NAMALWA (cell line): ENCODE measurements around the gene OR1F1.
A peak's percentile ranks its signal among the peaks of the same experiment; 100 is the strongest.
"Not testable (repeated sequence)": the region's sequence is repeated elsewhere in the genome, so short reads cannot be mapped to it uniquely, and the experiment has no call there.

Source experiments
- DNase-seq: peaks from one replicate; pipeline ENCODE4 v3.0.0-alpha.2; 2015; ENCODE audit warnings: low spot score

OR1F1 gene

GRCh38 chr16:3150346-3151218 is 37.4 kb upstream of the OR1F1 start:
- DNase-seq = peak; percentile 98

- DNase-seq = no peak
Observed at GRCh38 chr16:3152027-3152276, 36.1 kb upstream of the OR1F1 start.

GRCh38 chr16:3152277-3152990 is 35.6 kb upstream of the OR1F1 start:
- peak; percentile 63 for DNase-seq

GRCh38 chr16:3152991-3153368 is 35.0 kb upstream of the OR1F1 start:
- no peak for DNase-seq

- no peak for DNase-seq
Observed at GRCh38 chr16:3155181-3155580, 32.8 kb upstream of the OR1F1 start.

- no peak for DNase-seq
Observed at GRCh38 chr16:3155972-3156371, 32.0 kb upstream of the OR1F1 start.

GRCh38 chr16:3157229-3158025 is 30.6 kb upstream of the OR1F1 start:
- DNase-seq = peak; percentile 50

- DNase-seq = no peak
Observed at GRCh38 chr16:3158026-3158509, 29.9 kb upstream of the OR1F1 start.

- DNase-seq = peak; percentile 93
Observed at GRCh38 chr16:3158510-3159314, 29.3 kb upstream of the OR1F1 start.

- no peak for DNase-seq
Observed at GRCh38 chr16:3161235-3162018, 26.6 kb upstream of the OR1F1 start.

GRCh38 chr16:3164121-3164991 is 23.6 kb upstream of the OR1F1 start:
- DNase-seq = no peak

GRCh38 chr16:3165111-3165822 is 22.7 kb upstream of the OR1F1 start:
- no peak for DNase-seq

GRCh38 chr16:3166505-3166886 is 21.5 kb upstream of the OR1F1 start:
- no peak for DNase-seq

- not testable (repeated sequence) for DNase-seq
Observed at GRCh38 chr16:3168729-3169128, 19.3 kb upstream of the OR1F1 start.

GRCh38 chr16:3170440-3171180 is 17.4 kb upstream of the OR1F1 start:
- no peak for DNase-seq

- no peak for DNase-seq
Observed at GRCh38 chr16:3171181-3171854, 16.7 kb upstream of the OR1F1 start.

- DNase-seq = no peak
Observed at GRCh38 chr16:3171855-3172593, 16.0 kb upstream of the OR1F1 start.
